Activated CD4-positive, alpha-beta T cell treated with anti-CD3 and anti-CD28 coated beads, Interleukin-2, amount 50 U/mL, for 24 hours (primary cell): ENCODE data around the gene PRICKLE4.
"Not testable (repeated sequence)": the region's sequence is repeated elsewhere in the genome, so short reads cannot be mapped to it uniquely, and the experiment has no call there.

Experiments
- DNase-seq, 2 donors: peaks; one replicate each; pipeline ENCODE4 v3.0.0-alpha.2; 2020; ENCODE audit warnings: low read depth in 1 of 2, low spot score in 1 of 2

PRICKLE4 gene

GRCh38 chr6:41744236-41744787 lies 36.3 kb upstream of the PRICKLE4 start:
- DNase-seq = no peak

GRCh38 chr6:41746107-41746506 lies 34.5 kb upstream of the PRICKLE4 start:
- DNase-seq = no peak

- no peak for DNase-seq
Measured at GRCh38 chr6:41747256-41748101, 33.1 kb upstream of the PRICKLE4 start, which contains the start of gene PGC. Gene PGC (minus strand): TSS chr6:41747397. CDS start chr6:41747334, 63 bp downstream.

GRCh38 chr6:41748102-41748477 lies 32.5 kb upstream of the PRICKLE4 start:
- no peak for DNase-seq

- DNase-seq = no peak
Measured at GRCh38 chr6:41748542-41748941, 32.0 kb upstream of the PRICKLE4 start.

- no peak for DNase-seq
Measured at GRCh38 chr6:41750374-41750773, 30.2 kb upstream of the PRICKLE4 start.

- no peak for DNase-seq
Measured at GRCh38 chr6:41755895-41756294, 24.7 kb upstream of the PRICKLE4 start.

- DNase-seq = no peak
Measured at GRCh38 chr6:41756354-41756753, 24.2 kb upstream of the PRICKLE4 start.

GRCh38 chr6:41757271-41757670 lies 23.3 kb upstream of the PRICKLE4 start:
- DNase-seq = no peak

GRCh38 chr6:41757931-41758640 lies 22.5 kb upstream of the PRICKLE4 start:
- DNase-seq = no peak

GRCh38 chr6:41758641-41759035 lies 21.9 kb upstream of the PRICKLE4 start:
- DNase-seq = no peak

GRCh38 chr6:41759106-41759904 lies 21.3 kb upstream of the PRICKLE4 start:
- no peak for DNase-seq

- no peak for DNase-seq
Measured at GRCh38 chr6:41759905-41760579, 20.5 kb upstream of the PRICKLE4 start.

GRCh38 chr6:41763470-41763869 lies 17.1 kb upstream of the PRICKLE4 start:
- DNase-seq = no peak

GRCh38 chr6:41766043-41766664 lies 14.4 kb upstream of the PRICKLE4 start:
- not testable (repeated sequence) for DNase-seq

GRCh38 chr6:41767112-41767833 lies 13.3 kb upstream of the PRICKLE4 start:
- no peak for DNase-seq

GRCh38 chr6:41768545-41769308 lies 11.9 kb upstream of the PRICKLE4 start:
- DNase-seq = no peak

- no peak for DNase-seq
Measured at GRCh38 chr6:41769376-41769775, 11.2 kb upstream of the PRICKLE4 start.
